HG02798 (cell line): ENCODE data around the gene KCNIP4.

Experiments
- ATAC-seq: cut with Tn5 transposase; IDR thresholded peaks from one replicate; pipeline ENCODE4 v1.9.1; 2021; ENCODE audit warnings: mild to moderate bottlenecking; ENCODE audit not compliant: unreplicated experiment, poor library complexity

KCNIP4 gene

DNA sequence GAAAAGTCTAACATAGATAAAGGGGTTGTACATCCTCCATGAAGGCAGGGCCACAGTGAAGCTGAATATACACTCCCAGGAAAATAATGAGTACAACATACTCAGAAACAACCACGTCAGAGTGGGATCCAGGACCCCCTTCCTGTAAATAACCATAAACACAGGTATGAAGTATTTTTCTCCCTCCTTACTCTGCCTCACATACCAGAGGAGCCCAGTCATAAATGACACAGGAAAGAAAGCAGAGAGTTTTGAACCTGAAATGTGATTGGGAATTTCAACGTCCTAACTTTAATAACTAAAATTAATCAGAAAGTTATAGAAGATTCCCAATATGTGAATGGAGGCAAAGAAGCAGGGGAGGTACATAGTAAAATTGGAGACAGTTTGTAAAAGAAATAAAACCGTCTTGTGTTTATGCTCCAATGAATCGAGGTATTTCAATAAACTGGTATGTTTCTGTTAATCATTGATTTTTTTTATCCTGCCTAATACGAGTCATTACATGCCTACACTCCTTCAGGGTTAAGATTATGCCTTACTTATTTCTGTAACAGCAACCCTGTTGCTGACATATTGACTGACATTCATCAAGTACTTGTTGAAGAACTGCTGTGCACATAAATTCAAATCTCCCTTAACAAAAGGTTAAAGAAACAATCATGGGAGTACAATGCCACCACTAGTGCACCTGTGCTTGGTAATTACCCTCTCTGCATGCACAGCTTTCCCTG lies 431.3 kb downstream of the KCNIP4 start:
- ATAC-seq = no peak

DNA sequence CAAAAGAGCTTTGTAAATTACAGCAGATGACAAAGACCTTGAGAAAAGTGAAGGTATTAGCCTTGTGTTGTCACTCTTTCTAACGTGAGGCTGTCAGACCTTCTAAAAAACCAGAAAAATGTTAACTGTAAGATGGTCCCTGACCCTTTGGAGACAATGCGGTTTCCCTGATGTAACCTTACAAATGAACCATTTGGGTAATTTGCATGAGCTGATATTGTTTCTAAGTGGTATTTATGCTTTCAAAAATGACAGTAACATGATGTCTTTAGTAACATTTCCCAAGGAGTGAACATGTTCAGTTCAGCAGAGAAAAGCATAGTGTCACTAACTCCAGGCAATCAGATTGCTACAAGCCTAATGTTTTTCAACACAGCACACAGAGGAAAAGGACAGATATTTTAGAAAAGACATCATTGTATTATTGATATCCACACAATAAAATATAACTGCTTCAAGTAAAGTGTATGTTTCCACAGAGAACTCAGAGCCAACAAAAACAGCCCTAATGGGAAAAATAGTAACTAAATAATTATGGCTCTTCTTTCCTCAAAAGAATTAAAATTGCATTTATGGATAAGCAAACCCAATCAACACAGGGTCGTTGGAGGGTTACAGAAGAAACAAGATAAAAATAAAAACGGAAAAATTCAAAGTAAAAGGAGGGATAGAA lies 434.4 kb downstream of the KCNIP4 start:
- ATAC-seq = no peak

DNA sequence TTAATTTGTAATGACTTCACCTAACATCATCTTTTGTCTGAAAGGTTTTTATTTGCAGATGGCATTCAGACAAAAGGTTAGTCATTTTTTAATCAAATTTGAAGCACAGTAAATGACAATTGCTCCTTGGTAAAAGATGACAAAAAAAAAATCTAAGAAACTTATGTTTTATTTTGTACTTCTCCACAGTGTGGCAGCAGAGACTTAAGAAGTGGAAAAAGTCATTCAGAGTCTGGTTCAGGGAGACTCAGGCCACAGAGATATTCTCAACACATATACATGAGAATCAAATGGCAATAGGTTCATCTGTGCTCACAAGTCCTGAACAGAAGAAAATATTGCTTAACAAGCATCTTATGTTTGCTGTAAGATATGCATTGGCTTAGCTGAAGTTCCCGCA lies 436.2 kb downstream of the KCNIP4 start:
- no peak for ATAC-seq

DNA sequence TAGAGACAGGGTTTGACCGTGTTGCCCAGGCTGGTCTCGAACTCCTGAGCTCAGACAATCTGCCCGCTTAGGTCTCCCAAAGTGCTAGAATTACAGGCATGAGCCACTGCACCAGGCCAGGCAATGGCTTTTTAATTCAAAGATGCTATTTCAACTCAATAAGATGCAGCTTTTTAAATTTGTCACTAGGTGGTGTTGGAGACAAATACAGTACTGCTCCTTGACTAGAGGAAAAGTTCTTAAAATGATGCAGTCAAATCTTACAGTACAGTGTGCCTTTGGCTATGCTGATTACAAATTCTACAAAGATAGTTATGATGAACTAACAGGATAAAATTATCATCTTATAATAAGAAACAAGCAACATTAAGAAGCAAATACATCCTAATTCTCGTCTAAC lies 441.1 kb downstream of the KCNIP4 start:
- ATAC-seq = peak; percentile 66

DNA sequence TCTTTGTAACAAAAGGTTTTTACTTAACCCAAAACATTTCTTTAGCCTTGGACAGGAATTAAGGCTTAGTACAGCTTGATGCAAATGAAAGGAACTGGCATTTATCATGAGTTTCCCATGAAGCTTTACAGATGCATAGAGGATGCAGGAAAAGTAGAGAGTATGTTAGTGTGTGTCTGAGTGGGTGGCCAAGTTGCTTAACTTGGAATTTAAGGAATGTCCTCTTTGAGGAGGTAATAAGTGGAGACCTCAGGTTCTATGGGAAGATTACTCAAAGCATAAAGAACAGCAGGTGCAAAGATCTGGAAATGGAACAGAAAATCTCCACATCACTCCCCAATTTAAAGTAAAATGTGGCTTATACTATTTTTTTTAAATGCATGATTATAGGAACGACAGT lies 457.9 kb downstream of the KCNIP4 start:
- ATAC-seq = no peak

DNA sequence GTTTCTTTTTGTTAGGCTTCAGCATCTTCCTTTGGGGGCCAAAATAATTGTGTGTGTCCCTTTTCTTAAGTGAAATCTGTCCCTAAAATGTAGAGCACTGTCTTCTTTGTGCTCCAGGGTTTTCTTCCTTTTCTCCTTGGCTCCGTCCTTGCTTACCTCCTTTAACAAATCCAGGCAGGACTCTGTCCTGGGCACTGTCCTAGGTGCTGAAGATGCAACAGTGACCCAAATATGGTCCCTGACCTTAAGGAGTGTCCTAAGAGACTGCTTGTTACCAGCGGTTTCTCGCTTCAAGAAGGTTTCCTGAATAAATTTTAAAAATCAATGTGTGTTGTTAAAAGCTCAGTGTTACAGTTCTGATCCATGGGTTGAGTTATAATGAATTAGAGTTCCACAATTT lies 471.8 kb downstream of the KCNIP4 start:
- ATAC-seq = no peak

DNA sequence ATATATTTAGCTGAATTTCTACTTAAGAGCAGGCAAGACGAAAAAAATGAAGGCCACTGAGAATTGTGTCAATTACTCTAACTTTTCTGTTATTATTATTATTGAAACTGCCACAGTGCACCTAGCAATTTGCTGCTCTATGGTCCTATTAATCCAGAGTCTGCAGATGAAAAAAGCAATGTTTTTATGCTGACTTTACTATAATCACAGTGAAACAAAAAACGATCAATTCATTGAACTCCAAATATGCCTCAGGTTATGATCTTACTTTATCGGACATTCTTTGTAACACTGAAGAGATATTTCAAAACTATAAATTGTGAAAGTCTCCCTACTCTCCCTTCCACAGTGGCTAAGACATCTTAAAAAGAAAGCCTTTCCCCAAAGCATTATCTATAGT lies 474.4 kb downstream of the KCNIP4 start:
- no peak for ATAC-seq

DNA sequence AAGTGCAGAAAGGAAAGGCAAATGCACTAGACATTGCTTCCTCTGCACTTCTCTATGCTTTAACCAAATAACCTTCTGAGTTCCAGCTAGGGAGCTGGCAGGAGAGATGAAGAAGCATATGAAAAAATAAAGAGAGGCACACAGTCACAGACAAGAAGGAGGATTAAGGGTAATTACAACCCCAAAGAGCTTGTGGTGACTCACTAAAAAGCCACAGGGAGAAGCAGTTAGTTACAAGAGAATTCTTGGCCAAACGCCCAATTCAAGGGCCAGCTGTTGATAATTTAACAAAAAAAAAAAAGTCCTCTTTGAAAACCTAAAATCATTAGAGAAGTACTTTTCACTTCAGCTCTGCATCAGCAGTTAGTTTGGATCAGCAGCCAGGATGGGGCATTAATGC lies 478.0 kb downstream of the KCNIP4 start:
- no peak for ATAC-seq

DNA sequence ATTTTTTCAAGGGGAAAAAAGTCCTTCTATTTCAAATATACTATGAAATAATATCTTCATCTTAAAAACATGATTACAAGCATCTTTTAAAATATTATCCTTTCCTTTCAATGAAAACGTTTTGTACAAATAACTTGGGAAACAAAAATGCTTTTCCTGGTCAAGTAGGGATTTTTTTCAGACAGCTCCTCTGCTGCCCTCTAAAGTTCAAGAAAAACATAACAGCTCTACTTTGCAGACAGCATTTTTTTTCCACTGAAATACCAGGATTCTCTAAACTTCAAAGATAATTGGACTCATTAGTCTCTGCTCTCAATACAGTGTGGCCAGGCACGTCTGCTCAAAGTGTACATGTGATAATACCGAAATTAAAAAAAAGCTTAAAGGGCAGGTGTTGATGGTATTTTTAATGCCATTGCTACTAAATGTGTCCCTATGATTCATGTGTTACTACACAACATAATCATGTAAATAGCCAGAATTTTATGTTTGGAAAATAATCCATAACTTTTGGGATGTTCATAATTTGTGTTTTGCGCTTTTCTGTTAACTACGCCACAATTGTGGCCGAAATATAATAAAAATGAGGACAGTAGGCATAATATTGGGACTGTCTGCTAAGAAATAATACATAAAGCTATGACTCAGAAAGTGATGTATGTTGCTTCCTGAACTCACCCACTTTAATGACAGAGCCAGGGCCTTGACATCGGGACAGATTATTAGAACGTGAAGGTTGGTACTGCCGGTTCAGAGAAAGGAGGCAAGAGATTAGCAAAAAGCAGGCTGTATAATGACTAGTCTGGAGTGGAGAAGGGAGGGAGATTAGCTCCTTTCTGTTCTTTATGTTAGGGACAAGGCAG lies 478.9 kb downstream of the KCNIP4 start:
- ATAC-seq = no peak

DNA sequence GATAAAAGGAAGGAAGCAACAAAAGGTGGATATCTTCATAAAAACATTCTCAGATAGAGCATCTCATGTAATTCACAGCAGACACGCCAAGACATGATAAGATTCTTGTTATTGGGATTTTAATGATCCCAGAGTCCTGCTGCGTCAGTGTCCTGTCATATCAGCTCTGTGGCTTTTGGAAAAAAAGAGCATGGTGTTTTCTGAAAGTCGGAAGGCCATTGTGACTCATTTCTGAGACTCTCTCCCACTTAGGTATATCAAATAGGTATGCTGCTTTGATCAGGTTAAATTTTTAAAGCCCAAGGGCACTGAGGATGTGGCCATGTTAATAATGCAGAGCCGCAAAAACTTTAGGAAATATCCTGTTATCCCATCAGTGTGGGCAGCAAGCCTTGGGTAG lies 481.0 kb downstream of the KCNIP4 start:
- ATAC-seq = no peak

DNA sequence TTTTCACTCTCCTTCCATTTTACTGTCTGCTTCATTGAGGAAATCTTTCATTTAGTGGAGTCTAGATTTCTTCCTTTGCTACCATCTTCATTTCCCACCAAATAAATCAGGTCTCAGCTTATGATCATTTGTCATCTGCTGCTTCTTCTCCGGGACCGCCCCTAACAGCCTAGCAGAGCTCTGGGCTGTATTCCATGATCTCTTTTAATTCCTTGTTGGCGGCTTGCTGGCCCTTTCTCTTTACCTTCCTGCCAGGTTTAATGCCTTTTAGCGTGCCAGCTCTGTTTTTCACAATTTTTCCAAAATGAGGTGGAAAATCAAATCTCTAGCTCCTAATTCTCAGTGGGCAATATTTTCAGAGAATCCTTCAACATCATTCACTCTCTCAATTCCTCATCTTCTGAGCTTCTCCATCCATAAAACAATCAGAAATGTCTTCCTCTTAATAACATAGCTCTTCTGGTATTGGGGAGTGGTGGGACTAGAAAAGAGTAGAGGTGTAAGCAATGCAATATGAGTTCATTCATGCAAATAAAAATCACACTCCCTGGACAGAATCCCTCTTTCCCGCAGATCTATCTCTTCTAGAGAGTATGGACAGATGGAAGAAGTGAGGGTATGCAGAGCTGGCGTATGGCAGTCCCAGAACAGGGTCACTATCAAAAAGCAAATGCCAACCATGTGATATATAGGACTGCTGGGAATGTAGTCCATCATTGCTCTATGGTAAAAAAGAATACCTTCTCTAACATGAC lies 491.3 kb downstream of the KCNIP4 start:
- ATAC-seq = no peak

DNA sequence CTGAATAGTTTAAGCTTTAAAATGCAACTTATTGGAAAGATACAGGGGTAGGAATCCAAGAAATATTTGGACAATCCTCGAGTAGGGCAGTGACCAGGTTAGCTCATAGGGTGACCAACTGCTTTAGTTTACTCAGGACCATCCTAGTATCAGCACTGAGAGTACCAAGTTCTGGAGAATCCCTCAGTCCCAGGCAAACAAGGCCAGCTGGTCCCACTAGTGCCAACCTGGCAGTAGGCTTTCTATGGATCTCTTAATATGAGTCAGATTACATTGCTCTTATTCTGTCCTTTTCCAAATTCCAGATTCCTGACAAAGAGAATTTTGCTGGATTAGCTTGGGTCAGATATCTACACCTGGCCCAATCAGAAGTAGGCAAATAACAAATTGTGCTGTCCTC lies 493.7 kb downstream of the KCNIP4 start:
- no peak for ATAC-seq

DNA sequence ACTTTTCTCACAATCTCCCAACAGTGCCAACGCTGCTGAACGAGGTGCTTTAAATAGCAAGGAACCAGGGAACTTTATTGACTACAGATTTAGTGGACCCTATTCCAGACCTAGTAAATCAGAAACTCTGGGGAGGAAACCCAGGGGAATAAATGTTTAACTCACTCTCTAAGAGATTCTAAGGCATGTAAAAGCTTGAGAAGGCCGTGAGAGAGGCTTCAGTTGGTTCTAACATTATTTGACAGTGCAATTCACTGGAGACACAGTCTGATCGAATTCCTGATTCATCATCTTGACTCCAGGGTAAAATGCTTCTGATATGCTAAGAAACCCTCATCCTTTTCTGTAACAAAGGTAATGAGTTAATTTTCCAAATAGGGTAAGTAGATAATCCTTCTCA lies 494.4 kb downstream of the KCNIP4 start:
- ATAC-seq = no peak

DNA sequence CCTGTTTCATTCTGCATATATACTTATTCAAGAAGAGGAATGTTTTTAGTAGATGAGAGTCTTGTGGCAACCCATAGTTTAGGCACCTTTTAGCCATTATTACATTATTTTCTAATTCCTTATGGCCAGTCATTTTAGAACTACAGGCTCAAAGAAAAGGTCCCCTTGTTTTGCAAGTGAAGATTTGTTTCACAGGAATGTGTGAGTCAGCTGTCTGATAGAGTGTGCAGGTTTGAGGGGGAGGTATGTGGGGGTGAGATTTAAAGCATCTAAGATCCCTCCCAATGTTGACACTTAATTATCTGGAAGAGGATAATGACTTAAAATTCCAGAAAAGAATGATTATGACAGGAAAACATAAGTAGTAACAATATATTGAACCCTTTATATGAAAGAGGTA lies 495.6 kb downstream of the KCNIP4 start:
- ATAC-seq = no peak

DNA sequence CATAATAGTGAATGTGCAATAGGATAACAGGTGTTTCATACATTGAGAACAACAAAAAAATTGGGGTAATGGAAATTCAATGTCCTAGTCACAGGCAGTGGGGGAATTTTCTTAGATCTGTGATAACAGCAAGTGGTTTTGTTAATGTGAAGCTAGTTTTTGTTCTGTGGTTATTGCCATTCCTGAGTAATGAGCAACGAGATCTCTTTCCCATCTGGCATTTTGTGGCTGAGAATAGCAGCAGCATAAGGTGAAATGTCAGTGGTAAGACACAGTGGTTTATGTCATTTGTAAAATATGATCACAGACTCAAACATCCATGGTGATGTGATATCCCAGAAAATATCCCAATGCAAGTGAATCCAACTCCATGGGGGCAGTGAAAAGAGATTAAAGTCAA lies 497.5 kb downstream of the KCNIP4 start:
- ATAC-seq = no peak

DNA sequence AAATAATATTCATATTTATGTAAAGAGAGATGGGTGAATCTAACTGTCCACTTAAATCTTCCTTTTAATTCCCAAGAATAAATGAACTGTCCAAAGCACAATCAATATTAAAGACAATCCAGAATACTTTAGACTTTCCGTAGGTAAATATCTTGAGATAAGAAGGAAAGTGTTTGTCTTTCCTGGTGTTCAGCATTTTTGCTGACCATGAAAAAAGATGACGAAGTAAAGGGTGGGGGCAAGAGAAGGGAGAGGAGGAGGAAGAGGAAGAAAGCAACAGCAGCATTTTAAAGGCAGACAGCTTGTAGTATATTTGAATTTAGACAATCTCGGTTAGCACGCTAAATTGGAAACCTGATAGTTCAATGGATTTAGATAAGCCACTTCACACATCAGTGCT lies 498.2 kb downstream of the KCNIP4 start:
- ATAC-seq = no peak

DNA sequence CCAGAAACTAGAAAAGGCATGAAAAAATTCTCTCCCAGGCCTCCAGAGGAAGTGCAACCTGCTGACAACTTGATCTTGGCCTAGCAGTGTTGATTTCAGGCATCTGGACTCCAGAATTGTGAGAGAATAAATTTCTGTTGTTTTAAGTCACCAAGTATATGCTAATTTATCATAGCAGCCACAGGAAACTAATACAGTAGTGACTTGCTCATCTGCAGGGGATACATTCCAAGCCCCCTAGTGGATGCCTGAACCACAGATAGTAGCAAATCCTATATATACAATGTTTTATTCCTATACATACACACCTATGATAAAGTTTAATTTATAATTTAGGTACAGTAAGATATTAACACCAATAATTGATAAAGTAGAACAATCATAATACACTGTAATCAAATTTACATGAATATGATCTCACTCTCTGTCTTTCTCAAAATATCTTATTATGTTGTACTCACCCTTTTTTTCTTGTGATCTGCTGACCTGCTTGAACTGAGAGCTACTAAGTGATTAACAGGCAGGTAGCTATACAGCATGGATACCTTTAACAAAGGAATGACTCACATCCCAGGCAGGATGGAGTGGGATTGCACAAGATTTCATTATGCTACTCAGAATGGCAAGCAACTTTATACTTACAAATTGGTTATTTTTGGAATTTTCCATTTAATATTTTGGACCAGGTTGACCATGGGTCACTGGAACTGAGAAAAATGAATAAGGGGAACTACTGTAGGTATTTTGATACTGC lies 501.1 kb downstream of the KCNIP4 start:
- ATAC-seq = no peak

DNA sequence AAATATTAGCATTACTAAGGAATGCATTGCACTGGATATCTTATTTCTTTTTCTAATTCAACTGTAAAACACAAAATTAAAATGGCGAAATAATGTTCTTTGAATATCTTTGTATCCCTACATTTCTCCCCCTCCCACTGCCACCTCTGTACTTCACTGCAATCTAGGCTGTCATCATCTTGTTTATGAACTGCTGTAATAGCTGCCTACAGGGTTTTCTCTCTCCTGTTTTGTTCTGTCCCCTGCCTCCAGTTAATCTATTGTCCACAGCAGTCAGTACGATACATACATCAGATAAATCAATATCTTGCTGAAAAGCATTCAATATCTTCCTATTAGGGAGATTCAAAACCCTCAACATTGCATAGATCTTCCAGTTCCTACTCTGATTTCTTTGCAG lies 528.4 kb downstream of the KCNIP4 start:
- ATAC-seq = no peak

DNA sequence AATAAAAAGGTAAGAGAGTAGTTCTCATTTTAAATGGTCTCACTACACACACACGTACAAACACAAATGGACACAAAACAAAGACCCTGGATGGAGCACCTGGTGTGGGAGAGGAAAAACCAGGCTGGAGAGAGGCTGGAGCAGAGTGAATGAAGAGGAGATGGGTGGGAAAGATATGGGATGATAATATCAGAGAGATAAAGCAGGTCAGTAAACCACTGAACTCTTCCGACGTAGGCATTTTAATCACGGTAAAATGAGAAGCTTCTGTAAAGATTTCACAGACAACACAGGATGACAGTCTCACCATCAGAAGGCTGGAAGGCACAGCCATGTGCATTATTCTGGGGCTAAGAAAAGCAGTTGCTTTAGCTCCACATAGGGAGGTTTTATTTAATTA lies 532.8 kb downstream of the KCNIP4 start:
- ATAC-seq = no peak

DNA sequence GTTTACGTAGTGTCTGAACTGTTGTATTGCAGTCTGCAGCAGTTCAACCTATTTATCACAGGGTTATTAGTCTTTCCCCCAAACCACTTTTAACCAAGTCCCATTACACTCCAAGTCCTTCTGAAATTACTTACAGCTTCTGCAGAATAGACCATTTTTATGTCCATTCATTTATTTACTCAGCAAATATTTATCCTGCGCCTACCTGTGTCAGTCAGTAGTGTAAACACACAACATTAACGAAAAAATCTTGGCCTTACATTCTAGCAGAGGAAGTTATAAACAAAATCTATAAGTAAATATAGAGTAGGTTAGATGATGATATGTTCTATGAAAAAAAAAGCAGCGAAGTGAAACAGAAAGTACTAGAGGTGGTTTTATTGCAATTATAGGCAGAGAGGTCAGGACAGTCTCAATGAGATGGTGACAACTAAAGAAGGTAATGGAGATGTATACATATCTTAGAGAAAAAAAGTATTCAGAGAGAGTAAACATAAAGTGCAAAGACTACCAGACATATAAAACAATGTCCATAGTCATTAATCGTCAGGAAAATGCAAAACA lies 534.7 kb downstream of the KCNIP4 start:
- no peak for ATAC-seq
